SK-N-SH treated with all-trans-retinoic acid at 6 μM for 48 hours (cell line): ENCODE results near the gene NEDD4.

ENCODE experiments used
- BACH2 ChIP-seq: fragments of 250-450 bp; sonication (Bioruptor Pico); IDR thresholded peaks from 2 replicates; pipeline ENCODE4 v1.9.0; 2021; ENCODE audit warnings: mild to moderate bottlenecking, borderline replicate concordance
- RARB ChIP-seq: fragments of 250-450 bp; sonication (Bioruptor Pico); IDR thresholded peaks from 2 replicates; pipeline ENCODE4 v1.8.0; 2021; ENCODE audit warnings: mild to moderate bottlenecking, moderate library complexity
- TOX ChIP-seq: fragments of 250-450 bp; sonication (Bioruptor Pico); IDR thresholded peaks from 2 replicates; pipeline ENCODE4 v1.8.0; 2021; ENCODE audit warnings: mild to moderate bottlenecking, moderate library complexity, borderline replicate concordance

- TF ChIP-seq RARB (no peak), TOX (CRISPR knock-in tag) (no peak), BACH2 (no peak)
Measured at GRCh38 chr15:55998478-55998877, 5.1 kb upstream of the NEDD4 start.
